B cell (primary cell): ENCODE measurements around the gene TMC2. TPM values are rescaled to one million over a fixed set of nuclear protein-coding genes. Genes with fewer than 3 reads are reported as not detected.

Experiments
- ATAC-seq: fragments of 200-7000 bp; cut with Tn5 transposase; one replicate; pipeline ENCODE4 v1.10.0; 2021; ENCODE audit warnings: low read depth, mild to moderate bottlenecking, moderate number of reproducible peaks, moderate library complexity
- CTCF ChIA-PET: fragments of 350-600 bp; sonication (Branson Sonifier 250); formaldehyde crosslinking; loops from one replicate; lab custom pipeline; 2021; ENCODE audit warnings: antibody characterized with exemption, inconsistent platforms; lab: Charles Lee
- POLR2A ChIA-PET: fragments of 350-600 bp; sonication (Branson Sonifier 250); formaldehyde crosslinking; loops from one replicate; lab custom pipeline; 2021; ENCODE audit warnings: antibody characterized with exemption; lab: Charles Lee
- DNase-seq: peaks from one replicate; pipeline ENCODE4 v3.0.0; 2013
- H2AFZ ChIP-seq: 2 replicates; pipeline ENCODE4 v1.6.1; 2012; ENCODE audit warnings: mild to moderate bottlenecking, low read depth, low read length; ENCODE audit not compliant: insufficient read depth, poor library complexity, severe bottlenecking
- H3K27ac ChIP-seq, 2 donors: 1 replicate in 1 of 2; 2 replicates in 1 of 2; pipeline ENCODE4 v1.5.1; 2012 to 2013; ENCODE audit warnings: low read length in 2 of 2, mild to moderate bottlenecking in 2 of 2, moderate library complexity in 1 of 2
- H3K27me3 ChIP-seq, 4 experiments: fragments of 200-600 bp in 1 of 4; sonication (generic) in 1 of 4; replicated peaks in 1 of 4; 1 replicate in 2 of 4; 2 replicates in 2 of 4; pipeline versions ENCODE4 v1.6.1 to v1.7.0; 2013 to 2016; ENCODE audit warnings: low read length in 3 of 4, mild to moderate bottlenecking in 2 of 4, mixed read lengths in 1 of 4, moderate library complexity in 1 of 4; ENCODE audit not compliant: insufficient read depth in 4 of 4, control insufficient read depth in 3 of 4; ENCODE audit errors: control extremely low read depth in 1 of 4
- H3K36me3 ChIP-seq, 2 experiments: replicated peaks in 1 of 2; 1 replicate in 1 of 2; 2 replicates in 1 of 2; pipeline versions ENCODE4 v1.6.1 to v1.7.1; 2013; ENCODE audit warnings: low read length in 1 of 2; ENCODE audit not compliant: insufficient read depth in 2 of 2, control insufficient read depth in 1 of 2; ENCODE audit errors: control extremely low read depth in 1 of 2, extremely low read depth in 1 of 2
- H3K4me1 ChIP-seq, 2 donors: fragments of 200-600 bp in 1 of 2; sonication (generic) in 1 of 2; 1 replicate in 1 of 2; 2 replicates in 1 of 2; pipeline versions ENCODE4 v1.5.1 to v1.6.1; 2013 to 2017; ENCODE audit warnings: low read length in 2 of 2; ENCODE audit not compliant: control insufficient read depth in 2 of 2, insufficient read depth in 2 of 2
- H3K4me2 ChIP-seq: replicated peaks from 2 replicates; pipeline ENCODE3; 2012; ENCODE audit warnings: mild to moderate bottlenecking, low read depth, low read length; ENCODE audit not compliant: poor library complexity, severe bottlenecking
- H3K4me3 ChIP-seq, 5 experiments: fragments of 200-600 bp in 1 of 5; sonication (generic) in 1 of 5; 1 replicate in 3 of 5; 2 replicates in 2 of 5; pipeline versions ENCODE4 v1.5.1 to v1.7.0; 2011 to 2016; ENCODE audit warnings: low read length in 4 of 5, mild to moderate bottlenecking in 4 of 5, low read depth in 2 of 5, control low read depth in 1 of 5, moderate library complexity in 1 of 5; ENCODE audit not compliant: insufficient read depth in 1 of 5; ENCODE audit errors: control extremely low read depth in 1 of 5, extremely low read depth in 1 of 5
- H3K79me2 ChIP-seq: fragments of 200-600 bp; sonication (generic); one replicate; pipeline ENCODE4 v1.6.0; 2016; ENCODE audit warnings: low read length; ENCODE audit not compliant: control insufficient read depth, insufficient read depth
- H3K9ac ChIP-seq: fragments of 200-600 bp; sonication (generic); 2 replicates; pipeline ENCODE4 v1.6.1; 2017; ENCODE audit warnings: mild to moderate bottlenecking, low read length, moderate library complexity
- H3K9me3 ChIP-seq, 3 donors: one replicate each; pipeline versions ENCODE4 v1.6.1 to v1.7.1; 2013; ENCODE audit warnings: low read length in 2 of 3; ENCODE audit not compliant: control insufficient read depth in 2 of 3, insufficient read depth in 1 of 3; ENCODE audit errors: control extremely low read depth in 1 of 3
- H4K20me1 ChIP-seq: 2 replicates; pipeline ENCODE4 v1.6.0; 2012; ENCODE audit warnings: mild to moderate bottlenecking, low read length; ENCODE audit not compliant: insufficient read depth, control insufficient read depth, poor library complexity, severe bottlenecking
- H3K27ac Mint-ChIP-seq: one replicate; pipeline ENCODE4 v1.8.0; 2021; ENCODE audit warnings: mixed read lengths
- H3K27me3 Mint-ChIP-seq: one replicate; pipeline ENCODE4 v1.8.0; 2021; ENCODE audit warnings: mixed read lengths
- H3K4me1 Mint-ChIP-seq: one replicate; pipeline ENCODE4 v1.8.0; 2021; ENCODE audit warnings: mixed read lengths
- H3K4me3 Mint-ChIP-seq: one replicate; pipeline ENCODE4 v1.8.0; 2021; ENCODE audit warnings: mixed read lengths
- H3K9me3 Mint-ChIP-seq: one replicate; pipeline ENCODE4 v1.8.0; 2022; ENCODE audit warnings: mixed read lengths; ENCODE audit not compliant: insufficient read depth
- CTCF ChIP-seq: fragments of 200-600 bp; IDR thresholded peaks from one replicate; pipeline ENCODE4 v1.8.0; 2022; ENCODE audit warnings: antibody characterized with exemption, mild to moderate bottlenecking
- EZH2 ChIP-seq: IDR thresholded peaks from 2 replicates; pipeline ENCODE4 v1.6.1; 2012; ENCODE audit warnings: borderline replicate concordance, low read depth, mild to moderate bottlenecking, moderate library complexity, low read length; ENCODE audit not compliant: insufficient read depth, poor library complexity, severe bottlenecking
- WGBS: methylation state at CpG from one replicate; pipeline ENCODE4 v1.1.5; 2013; ENCODE audit warnings: missing lambda C conversion rate; ENCODE audit not compliant: insufficient coverage; 5-methylcytosine and 5-hydroxymethylcytosine counted together
- intact Hi-C: fragments of 100-400 bp; cut with micrococcal nuclease; formaldehyde crosslinking; loops from one replicate; pipeline ENCODE4 v1.10.0; 2022
- polyA plus RNA-seq: library from polyadenylated mRNA; depleted of rRNA; stranded (reverse); fragments of >200 nt; gene quantifications from 2 replicates; pipeline ENCODE4 v1.2.3, GENCODE V29; 2012
- total RNA-seq, 2 donors: library from RNA; stranded (reverse); fragments of 120-200 nt in 1 of 2; gene quantifications; 1 replicate in 1 of 2; 2 replicates in 1 of 2; pipeline versions ENCODE4 v1.2.3 to v1.2.4, GENCODE V29; 2013 to 2022

The TMC2 gene
- total and polyA plus RNA-seq, 2 donors (not counting 1 experiment from before 2014, with no cell fraction given): not detected

- intact Hi-C loops: no loop called here
- 90% methylated on average over 1 of the region's 1 CpG for WGBS
- POLR2A ChIA-PET: no interaction called here
These were observed 107.3 kb downstream of the TMC2 start for GRCh38 chr20:2643708-2644107.

More at GRCh38 chr20:2643708-2644107, 107.3 kb downstream of the TMC2 start:
- Histone ChIP-seq H3K4me1 (no peaks in the 10 kb centered on the region), H3K9ac (no peak overlapping the region), H3K27ac (no peak overlapping the region), H4K20me1 (no peaks in the 10 kb centered on the region), H3K27me3 (no peaks in the 10 kb centered on the region), H3K36me3 (no peaks in the 10 kb centered on the region), H3K4me2 (no peak overlapping the region), H3K9me3 (peaks cover 0 to 2% (median 0%) of the 10 kb centered on the region in 3 donors), H3K4me3 (no peak overlapping the region), H2AFZ (no peak overlapping the region), H3K79me2 (peaks cover 3% of the 10 kb centered on the region)
- ATAC-seq: no peak
- CTCF ChIA-PET: no interaction called here
- TF ChIP-seq EZH2: no peak
- TF ChIP-seq CTCF: no peak
- Mint-ChIP-seq H3K27me3 (no peaks in the 10 kb centered on the region), H3K4me3 (no peak overlapping the region), H3K9me3 (no peaks in the 10 kb centered on the region), H3K4me1 (no peaks in the 10 kb centered on the region), H3K27ac (no peak overlapping the region)
- DNase-seq: no peak
